PC-3 (cell line): ENCODE results near the gene P2RY2. TPM values are rescaled to one million over a fixed set of nuclear protein-coding genes. Genes with fewer than 3 reads are reported as not detected.
A peak's percentile ranks its signal among the peaks of the same experiment; 100 is the strongest.

Experiments used
- ATAC-seq: fragments of 200-7000 bp; cut with Tn5 transposase; 2 replicates; pipeline ENCODE4 v1.9.1; 2020; ENCODE audit warnings: mild to moderate bottlenecking, moderate library complexity
- BruUV-seq: library from RNA; stranded (reverse); fragments of 400-500 nt; replicated peaks from 2 replicates; lab custom pipeline; 2021; lab: Mats Ljungman, UMichigan
- CTCF ChIA-PET: fragments of 300-600 bp; sonication (Branson Sonifier 250); formaldehyde crosslinking; loops from one replicate; lab custom pipeline; 2022; ENCODE audit warnings: antibody characterized with exemption; lab: Charles Lee
- POLR2A ChIA-PET: fragments of 300-600 bp; sonication (Branson Sonifier 250); formaldehyde crosslinking; loops from one replicate; lab custom pipeline; 2022; ENCODE audit warnings: antibody characterized with exemption; ENCODE audit not compliant: unreplicated experiment; lab: Charles Lee
- DNase-seq: peaks from one replicate; pipeline ENCODE4 v3.0.0-alpha.2; 2015
- H2AFZ ChIP-seq: fragments of 300-600 bp; sonication (generic); 2 replicates; pipeline ENCODE4 v1.6.0; 2016; ENCODE audit warnings: antibody characterized with exemption, low read length
- H3F3A ChIP-seq: fragments of 300-600 bp; sonication (generic); one replicate; pipeline ENCODE4 v1.6.0; 2017; ENCODE audit warnings: antibody characterized with exemption, low read length, control low read depth, mild to moderate bottlenecking; ENCODE audit not compliant: unreplicated experiment
- H3K27ac ChIP-seq: fragments of 300-600 bp; sonication (generic); 2 replicates; pipeline ENCODE4 v1.5.1; 2016; ENCODE audit warnings: mild to moderate bottlenecking, low read length
- H3K27me3 ChIP-seq: fragments of 300-600 bp; sonication (generic); 2 replicates; pipeline ENCODE4 v1.6.1; 2016; ENCODE audit warnings: low read length, mixed read lengths
- H3K36me3 ChIP-seq: fragments of 300-600 bp; sonication (generic); 2 replicates; pipeline ENCODE4 v1.6.1; 2016; ENCODE audit warnings: low read depth, mixed run types, low read length, mixed read lengths
- H3K4me1 ChIP-seq: fragments of 300-600 bp; sonication (generic); 2 replicates; pipeline ENCODE4 v1.5.1; 2016; ENCODE audit warnings: low read length; ENCODE audit not compliant: insufficient read depth
- H3K4me2 ChIP-seq: fragments of 300-600 bp; sonication (generic); 2 replicates; pipeline ENCODE4 v1.6.0; 2016; ENCODE audit warnings: low read length
- H3K4me3 ChIP-seq: fragments of 300-600 bp; sonication (generic); 2 replicates; pipeline ENCODE4 v1.5.1; 2016; ENCODE audit warnings: mild to moderate bottlenecking, low read length, mixed read lengths
- H3K79me2 ChIP-seq: fragments of 300-600 bp; sonication (generic); 2 replicates; pipeline ENCODE4 v1.6.1; 2017; ENCODE audit warnings: low read length, mixed read lengths
- H3K9ac ChIP-seq: fragments of 300-600 bp; sonication (generic); 2 replicates; pipeline ENCODE4 v1.6.0; 2016; ENCODE audit warnings: mild to moderate bottlenecking, low read length
- H3K9me2 ChIP-seq: fragments of 300-600 bp; sonication (generic); replicated peaks from 2 replicates; pipeline ENCODE4 v1.6.1; 2016; ENCODE audit warnings: mixed run types, low read length, mixed read lengths
- H3K9me3 ChIP-seq: fragments of 300-600 bp; sonication (generic); 2 replicates; pipeline ENCODE4 v1.6.1; 2016; ENCODE audit warnings: low read length, mixed read lengths
- H4K20me1 ChIP-seq: fragments of 300-600 bp; sonication (generic); 2 replicates; pipeline ENCODE4 v1.6.1; 2016; ENCODE audit warnings: low read length, mixed read lengths
- CTCF ChIP-seq: fragments of 300-600 bp; sonication (generic); conservative IDR thresholded peaks from 2 replicates; pipeline ENCODE4 v1.5.1; 2017; ENCODE audit warnings: antibody characterized with exemption, low read depth, mild to moderate bottlenecking, low read length
- EZH2 ChIP-seq: fragments of 300-600 bp; sonication (generic); IDR thresholded peaks from one replicate; pipeline ENCODE4 v1.6.1; 2017; ENCODE audit warnings: antibody characterized with exemption, mild to moderate bottlenecking, low read length; ENCODE audit not compliant: unreplicated experiment
- EZH2phosphoT487 ChIP-seq: fragments of 300-600 bp; sonication (generic); IDR thresholded peaks from 2 replicates; pipeline ENCODE4 v1.6.1; 2018; ENCODE audit warnings: mild to moderate bottlenecking, antibody characterized with exemption, low read length, borderline replicate concordance
- intact Hi-C: fragments of 100-400 bp; cut with micrococcal nuclease; formaldehyde crosslinking; loops from 2 replicates; pipeline ENCODE4 v1.9.0; 2023
- total RNA-seq: library from RNA; depleted of rRNA; stranded (reverse); fragments of >200 nt; gene quantifications from 2 replicates; pipeline ENCODE4 v1.2.3, GENCODE V29; 2014

Gene P2RY2
- total RNA-seq, 1 experiment from 2014 or later, result 54.8 TPM

GRCh38 chr11:73259406-73260126, 41.5 kb downstream of the P2RY2 start:
- H3K27me3 ChIP-seq, result no peaks in the 10 kb centered on the region
- no TSS peak for BruUV-seq
- H3K4me3 ChIP-seq, result no peak overlapping the region
- no peaks in the 10 kb centered on the region for H3K9me3 ChIP-seq
- H2AFZ ChIP-seq, result no peak overlapping the region
- no peaks in the 10 kb centered on the region for H4K20me1 ChIP-seq
- no peaks in the 10 kb centered on the region for H3K79me2 ChIP-seq
- H3K27ac ChIP-seq, result no peak overlapping the region
- DNase-seq (no peak), ATAC-seq (no peak)
- intact Hi-C loops, result no loop called here
- ChIA-PET POLR2A (no interaction called here), CTCF (no interaction called here)
- no peaks in the 10 kb centered on the region for H3F3A ChIP-seq
- peaks cover 26% of the 10 kb centered on the region for H3K4me1 ChIP-seq
- H3K36me3 ChIP-seq, result no peaks in the 10 kb centered on the region
- no peaks in the 10 kb centered on the region for H3K9me2 ChIP-seq
- H3K4me2 ChIP-seq, result no peak overlapping the region
- no peak overlapping the region for H3K9ac ChIP-seq
- TF ChIP-seq EZH2phosphoT487 (no peak), EZH2 (no peak), CTCF (no peak)

GRCh38 chr11:73260127-73260457, 42.0 kb downstream of the P2RY2 start:
- BruUV-seq, result no TSS peak
- no peak overlapping the region for H2AFZ ChIP-seq
- ChIA-PET POLR2A (no interaction called here), CTCF (no interaction called here)
- H3K79me2 ChIP-seq, result no peaks in the 10 kb centered on the region
- no peaks in the 10 kb centered on the region for H4K20me1 ChIP-seq
- no peaks in the 10 kb centered on the region for H3K9me3 ChIP-seq
- no peaks in the 10 kb centered on the region for H3K27me3 ChIP-seq
- H3K4me1 ChIP-seq, result peaks cover 26% of the 10 kb centered on the region
- no peaks in the 10 kb centered on the region for H3K9me2 ChIP-seq
- no peaks in the 10 kb centered on the region for H3F3A ChIP-seq
- ATAC-seq, result no peak
- intact Hi-C loops, result no loop called here
- no peak overlapping the region for H3K4me3 ChIP-seq
- H3K27ac ChIP-seq, result no peak overlapping the region
- no peak overlapping the region for H3K9ac ChIP-seq
- TF ChIP-seq EZH2phosphoT487, result no peak
- no peak for TF ChIP-seq EZH2
- TF ChIP-seq CTCF, result no peak
- no peak for DNase-seq
- H3K36me3 ChIP-seq, result no peaks in the 10 kb centered on the region
- H3K4me2 ChIP-seq, result no peak overlapping the region

- H3K9me3 ChIP-seq, result no peaks in the 10 kb centered on the region
- H3K79me2 ChIP-seq, result no peaks in the 10 kb centered on the region
- ChIA-PET CTCF (no interaction called here), POLR2A (no interaction called here)
- H3K27ac ChIP-seq, result no peak overlapping the region
- BruUV-seq, result no TSS peak
- intact Hi-C loops, result no loop called here
- ATAC-seq, result peak; percentile 72
- TF ChIP-seq CTCF (no peak), EZH2phosphoT487 (no peak), EZH2 (no peak)
- no peak overlapping the region for H3K4me2 ChIP-seq
- no peaks in the 10 kb centered on the region for H4K20me1 ChIP-seq
- no peaks in the 10 kb centered on the region for H3K36me3 ChIP-seq
- no peak overlapping the region for H2AFZ ChIP-seq
- H3F3A ChIP-seq, result no peaks in the 10 kb centered on the region
- no peak overlapping the region for H3K9ac ChIP-seq
- peaks cover 13% of the 10 kb centered on the region for H3K4me1 ChIP-seq
- H3K27me3 ChIP-seq, result no peaks in the 10 kb centered on the region
- H3K4me3 ChIP-seq, result no peak overlapping the region
- no peaks in the 10 kb centered on the region for H3K9me2 ChIP-seq
- DNase-seq, result peak; percentile 66
Observed at GRCh38 chr11:73262851-73263495, 44.9 kb downstream of the P2RY2 start.
